NCI-H2196 (cell line): ENCODE measurements around the gene FEZF1.

Experiments
- DNase-seq: peaks from one replicate; lab custom pipeline; 2025; ENCODE audit not compliant: unreplicated experiment; lab: John Stamatoyannopoulos, UW

The FEZF1 gene

DNA sequence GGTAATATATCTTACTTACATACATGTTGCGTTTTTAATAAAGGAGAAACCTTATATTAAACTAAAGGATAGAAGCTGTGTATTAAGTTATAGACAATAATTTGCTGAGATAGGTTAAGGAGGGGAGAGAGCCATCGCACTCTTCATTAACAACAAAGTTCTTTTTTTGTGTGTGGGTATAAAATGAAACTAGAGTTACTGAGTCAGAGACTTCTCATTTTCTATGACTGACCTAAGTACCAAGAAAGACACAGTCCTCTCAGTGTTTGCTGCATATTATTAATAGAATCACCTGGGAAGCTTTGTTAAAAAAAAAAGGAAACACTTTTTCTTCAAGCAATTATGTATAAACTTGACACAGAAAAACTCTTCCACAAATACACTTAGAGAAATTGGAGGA, 31.4 kb downstream of the FEZF1 start:
- no peak for DNase-seq

DNA sequence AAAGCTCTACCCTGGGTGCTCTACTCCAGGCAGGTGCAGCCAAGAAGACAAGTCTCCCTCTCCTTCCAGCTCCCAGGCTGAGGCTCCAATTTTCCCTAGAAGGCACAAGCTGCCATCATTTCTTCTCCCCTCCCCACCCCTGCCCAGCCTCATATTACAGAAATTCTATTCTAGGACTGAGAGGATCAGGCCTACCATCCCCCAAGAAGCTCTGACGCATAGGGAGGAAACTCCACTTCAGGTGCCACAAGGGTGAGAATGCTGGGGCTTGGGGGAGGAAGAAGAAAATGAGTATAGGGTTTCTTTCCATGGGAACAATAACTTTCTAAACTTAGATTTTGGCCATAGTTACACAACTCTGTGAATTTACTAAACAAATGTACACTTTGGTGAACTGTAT, 35.3 kb downstream of the FEZF1 start:
- no peak for DNase-seq

DNA sequence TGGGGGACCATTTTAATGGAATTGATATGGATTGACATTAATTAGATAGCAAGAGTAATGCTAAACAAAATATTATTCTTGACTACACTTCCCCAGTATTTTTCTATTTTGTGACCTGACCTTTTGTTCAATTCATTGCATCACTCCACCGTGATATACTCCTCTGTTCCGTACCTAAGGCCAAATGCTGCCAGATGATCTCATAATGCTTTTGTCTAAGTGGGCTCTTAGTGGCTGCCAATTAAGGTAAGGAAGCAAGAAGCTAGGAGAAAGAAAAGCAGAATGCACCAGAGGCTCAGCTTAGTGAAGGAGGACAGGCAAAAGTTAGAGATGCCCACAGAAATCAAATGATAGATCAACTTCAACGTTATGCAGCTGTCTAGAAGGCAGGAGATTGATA, 36.4 kb downstream of the FEZF1 start:
- DNase-seq = no peak

- DNase-seq = no peak
Measured at GRCh38 chr7:122262246-122262645, 42.3 kb downstream of the FEZF1 start.

GRCh38 chr7:122261442-122261841, 43.1 kb downstream of the FEZF1 start:
- DNase-seq = no peak

GRCh38 chr7:122261016-122261415, 43.5 kb downstream of the FEZF1 start:
- DNase-seq = no peak

DNA sequence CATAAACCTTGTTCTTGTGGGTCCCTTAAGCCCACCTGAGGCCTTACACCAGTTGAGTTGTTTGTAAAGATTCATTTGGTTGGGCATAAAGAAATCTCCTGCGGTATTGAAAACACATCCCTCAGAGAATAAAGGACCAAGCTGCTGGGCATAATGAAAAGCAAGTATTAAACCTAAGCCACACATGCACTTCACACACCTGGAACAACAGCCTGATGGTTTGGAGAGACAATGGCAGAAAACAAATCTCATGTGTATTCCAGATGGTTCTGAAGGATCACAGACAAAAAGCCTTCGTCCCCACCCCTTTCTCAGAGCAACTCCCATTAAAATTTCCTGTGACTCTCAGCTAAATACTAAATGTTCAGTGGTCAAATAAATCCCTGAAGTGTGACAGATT, 44.2 kb downstream of the FEZF1 start:
- no peak for DNase-seq

- no peak for DNase-seq
Measured at GRCh38 chr7:122258971-122259370, 45.6 kb downstream of the FEZF1 start.

- no peak for DNase-seq
Measured at GRCh38 chr7:122257056-122257455, 47.5 kb downstream of the FEZF1 start.

GRCh38 chr7:122256046-122256445, 48.5 kb downstream of the FEZF1 start:
- no peak for DNase-seq

DNA sequence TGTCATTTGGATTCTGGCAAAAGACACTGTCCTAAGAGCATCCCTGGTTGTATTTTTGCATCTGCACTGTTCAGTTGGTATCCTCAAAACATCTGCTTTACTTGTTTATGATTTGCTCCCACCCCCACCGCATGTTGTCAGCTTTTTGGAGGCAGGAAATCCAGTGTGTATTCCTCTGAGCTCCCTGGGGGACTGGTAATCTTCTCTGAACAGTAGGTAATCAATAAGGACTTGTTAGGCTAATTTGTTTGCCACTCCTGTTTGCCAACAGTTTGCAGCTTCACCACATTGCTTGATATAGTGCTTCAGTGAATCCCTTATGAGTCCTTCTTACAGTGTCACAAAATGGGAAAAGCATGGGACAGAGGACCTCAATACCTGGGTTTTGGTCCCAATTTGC, 49.1 kb downstream of the FEZF1 start:
- no peak for DNase-seq
